Ishikawa (cell line): ENCODE measurements around the gene RELT.
A peak's percentile ranks its signal among the peaks of the same experiment; 100 is the strongest.

Experiments used
- CEBPB ChIP-seq: IDR thresholded peaks from 2 replicates; pipeline ENCODE4 v1.6.1; 2012
- CREB1 ChIP-seq: IDR thresholded peaks from 2 replicates; pipeline ENCODE4 v1.6.1; 2012; ENCODE audit warnings: low read depth
- EGR1 ChIP-seq: IDR thresholded peaks from 2 replicates; pipeline ENCODE4 v1.6.1; 2012
- EP300 ChIP-seq: IDR thresholded peaks from 2 replicates; pipeline ENCODE4 v1.6.1; 2012; ENCODE audit warnings: borderline replicate concordance
- FOXM1 ChIP-seq: IDR thresholded peaks from 2 replicates; pipeline ENCODE4 v1.6.1; 2012; ENCODE audit warnings: low read depth, borderline replicate concordance
- MAX ChIP-seq: IDR thresholded peaks from 2 replicates; pipeline ENCODE4 v1.6.1; 2012
- NFIC ChIP-seq: IDR thresholded peaks from 2 replicates; pipeline ENCODE4 v1.6.1; 2012
- RAD21 ChIP-seq: IDR thresholded peaks from 2 replicates; pipeline ENCODE4 v1.6.1; 2012; ENCODE audit warnings: low read depth
- REST ChIP-seq: IDR thresholded peaks from 2 replicates; pipeline ENCODE4 v1.6.1; 2012; ENCODE audit warnings: low read depth, mild to moderate bottlenecking
- TAF1 ChIP-seq: IDR thresholded peaks from 2 replicates; pipeline ENCODE4 v1.6.1; 2012; ENCODE audit warnings: low read depth, mild to moderate bottlenecking
- TCF12 ChIP-seq: IDR thresholded peaks from 2 replicates; pipeline ENCODE4 v1.6.1; 2012; ENCODE audit warnings: low read depth
- TEAD4 ChIP-seq: IDR thresholded peaks from 2 replicates; pipeline ENCODE4 v1.6.1; 2012
- USF1 ChIP-seq: IDR thresholded peaks from 2 replicates; pipeline ENCODE4 v1.6.1; 2012
- YY1 ChIP-seq: IDR thresholded peaks from 2 replicates; pipeline ENCODE4 v1.6.1; 2012; ENCODE audit warnings: low read depth
- ZBTB7A ChIP-seq: IDR thresholded peaks from 2 replicates; pipeline ENCODE4 v1.6.1; 2012; ENCODE audit warnings: low read depth

Gene RELT

GRCh38 chr11:73343076-73343873, 32.9 kb upstream of the RELT start:
- TF ChIP-seq EP300 (no peak), CREB1 (no peak), TCF12 (no peak), RAD21 (no peak), FOXM1 (no peak), YY1 (no peak), TAF1 (no peak), USF1 (no peak), MAX (no peak), EGR1 (no peak), REST (no peak)

GRCh38 chr11:73344191-73344607, 32.0 kb upstream of the RELT start:
- TF ChIP-seq TCF12 (peak; percentile 95), EP300 (peak; percentile 92), CEBPB (no peak), MAX (peak; percentile 85), TAF1 (no peak), NFIC (peak; percentile 95), YY1 (peak; percentile 66; the same call in 1 of the 2 replicates), RAD21 (no peak), EGR1 (peak; percentile 97), REST (no peak), TEAD4 (peak; percentile 78), ZBTB7A (peak; percentile 88), CREB1 (0 out of 2 replicates have a peak, but pooled peaks have one; percentile 29), FOXM1 (peak; percentile 50; the same call in 1 of the 2 replicates), USF1 (no peak; the same call in 1 of the 2 replicates)

- TF ChIP-seq NFIC (no peak), CREB1 (no peak)
These were observed 30.6 kb upstream of the RELT start for GRCh38 chr11:73345481-73346160.

- TF ChIP-seq MAX: no peak
- TF ChIP-seq CREB1: no peak
- no peak for TF ChIP-seq USF1
- no peak for TF ChIP-seq REST
- TF ChIP-seq NFIC: no peak
- TF ChIP-seq FOXM1: no peak
These were observed 29.8 kb upstream of the RELT start for GRCh38 chr11:73346186-73346935.
